MG63 (cell line): ENCODE data around the gene PPM1M. TPM values are rescaled to one million over a fixed set of nuclear protein-coding genes. Genes with fewer than 3 reads are reported as not detected.
"Not testable (repeated sequence)": the region's sequence is repeated elsewhere in the genome, so short reads cannot be mapped to it uniquely, and the experiment has no call there.

Source experiments
- DNase-seq: peaks from one replicate; pipeline ENCODE4 v3.0.0-alpha.2; 2020
- H3K27me3 ChIP-seq: fragments of 250-450 bp; sonication (Bioruptor Pico); 2 replicates; pipeline ENCODE4 v1.5.1; 2020; ENCODE audit warnings: mild to moderate bottlenecking, moderate library complexity
- H3K36me3 ChIP-seq: fragments of 250-450 bp; sonication (Bioruptor Pico); 2 replicates; pipeline ENCODE4 v1.5.1; 2020; ENCODE audit warnings: mild to moderate bottlenecking, moderate library complexity
- H3K4me3 ChIP-seq: fragments of 250-450 bp; sonication (Bioruptor Pico); 2 replicates; pipeline ENCODE4 v1.5.1; 2020; ENCODE audit warnings: mild to moderate bottlenecking, moderate library complexity
- H3K9me3 ChIP-seq: fragments of 250-450 bp; sonication (Bioruptor Pico); 2 replicates; pipeline ENCODE4 v1.5.1; 2020; ENCODE audit warnings: mild to moderate bottlenecking, moderate library complexity
- total RNA-seq: library from RNA; depleted of rRNA; stranded (reverse); fragments of >200 nt; shearing (Covaris generic); gene quantifications from 2 replicates; pipeline ENCODE4 v1.2.3, GENCODE V29; 2014; ENCODE audit warnings: low replicate concordance

The PPM1M gene
- total RNA-seq, 1 experiment from 2014 or later, result 16.2 TPM

- Histone ChIP-seq H3K27me3 (no peaks in the 10 kb centered on the region), H3K9me3 (no peaks in the 10 kb centered on the region), H3K4me3 (no peak overlapping the region), H3K36me3 (peaks cover 41% of the 10 kb centered on the region)
- no peak for DNase-seq
These were observed 27.3 kb downstream of the PPM1M start for GRCh38 chr3:52272831-52273230.

GRCh38 chr3:52274781-52275180, 29.2 kb downstream of the PPM1M start:
- not testable (repeated sequence) for H3K9me3 ChIP-seq, DNase-seq, H3K4me3 ChIP-seq, H3K27me3 ChIP-seq
- peaks cover 29% of the 10 kb centered on the region for H3K36me3 ChIP-seq

GRCh38 chr3:52277071-52277964, 31.8 kb downstream of the PPM1M start:
- Histone ChIP-seq H3K27me3 (no peaks in the 10 kb centered on the region), H3K36me3 (peaks cover 17% of the 10 kb centered on the region), H3K4me3 (peak overlapping the region; percentile 83), H3K9me3 (no peaks in the 10 kb centered on the region)
- DNase-seq, result peak; percentile 79

- Histone ChIP-seq H3K27me3 (no peaks in the 10 kb centered on the region), H3K4me3 (peak overlapping the region; percentile 83), H3K9me3 (no peaks in the 10 kb centered on the region), H3K36me3 (peaks cover 12% of the 10 kb centered on the region)
- DNase-seq, result peak; percentile 34
These were observed 32.5 kb downstream of the PPM1M start for GRCh38 chr3:52277972-52278509.

GRCh38 chr3:52278510-52279069, 33.0 kb downstream of the PPM1M start, which contains the start of gene WDR82:
Gene WDR82 (minus strand): TSS chr3:52278649. CDS start chr3:52278361, 288 bp downstream.
- Histone ChIP-seq H3K36me3 (peaks cover 9% of the 10 kb centered on the region), H3K9me3 (no peaks in the 10 kb centered on the region), H3K4me3 (peak within 1 kb of the TSS; percentile 83), H3K27me3 (no peaks in the 10 kb centered on the region)
- peak; percentile 95 for DNase-seq

- peak overlapping the region; percentile 83 for H3K4me3 ChIP-seq
These were observed 34.0 kb downstream of the PPM1M start for GRCh38 chr3:52279596-52279995.

GRCh38 chr3:52280050-52280461, 34.5 kb downstream of the PPM1M start:
- Histone ChIP-seq H3K4me3 (peak overlapping the region; percentile 83), H3K9me3 (no peaks in the 10 kb centered on the region), H3K27me3 (no peaks in the 10 kb centered on the region), H3K36me3 (no peaks in the 10 kb centered on the region; the same call in 1 of the 2 replicates)
- DNase-seq, result no peak

More at GRCh38 chr3:52279596-52279995, 34.0 kb downstream of the PPM1M start:
- Histone ChIP-seq H3K9me3 (no peaks in the 10 kb centered on the region), H3K27me3 (no peaks in the 10 kb centered on the region), H3K36me3 (peaks cover under 1% of the 10 kb centered on the region)
- DNase-seq, result no peak

GRCh38 chr3:52281981-52282801, 36.6 kb downstream of the PPM1M start:
- peak; percentile 43 for DNase-seq
- Histone ChIP-seq H3K9me3 (no peaks in the 10 kb centered on the region), H3K36me3 (no peaks in the 10 kb centered on the region), H3K4me3 (no peak overlapping the region), H3K27me3 (no peaks in the 10 kb centered on the region)

- Histone ChIP-seq H3K9me3 (no peaks in the 10 kb centered on the region), H3K27me3 (no peaks in the 10 kb centered on the region), H3K4me3 (no peak overlapping the region), H3K36me3 (no peaks in the 10 kb centered on the region; the same call in 1 of the 2 replicates)
- no peak for DNase-seq
These were observed 37.7 kb downstream of the PPM1M start for GRCh38 chr3:52283306-52283705.

GRCh38 chr3:52284051-52284450, 38.5 kb downstream of the PPM1M start:
- not testable (repeated sequence) for H3K36me3 ChIP-seq, H3K4me3 ChIP-seq, H3K9me3 ChIP-seq, H3K27me3 ChIP-seq, DNase-seq

GRCh38 chr3:52286777-52287110, 41.2 kb downstream of the PPM1M start:
- peak overlapping the region; percentile 98 for H3K4me3 ChIP-seq
- no peaks in the 10 kb centered on the region; the same call in 1 of the 2 replicates for H3K36me3 ChIP-seq
- DNase-seq, result no peak
- no peaks in the 10 kb centered on the region for H3K27me3 ChIP-seq
- H3K9me3 ChIP-seq, result no peaks in the 10 kb centered on the region

- no peaks in the 10 kb centered on the region for H3K27me3 ChIP-seq
- no peak for DNase-seq
- H3K36me3 ChIP-seq, result no peaks in the 10 kb centered on the region; the same call in 1 of the 2 replicates
- H3K9me3 ChIP-seq, result no peaks in the 10 kb centered on the region
- peak overlapping the region; percentile 98 for H3K4me3 ChIP-seq
These were observed 43.1 kb downstream of the PPM1M start for GRCh38 chr3:52288674-52289073.

- no peaks in the 10 kb centered on the region for H3K9me3 ChIP-seq
- DNase-seq, result no peak
- H3K36me3 ChIP-seq, result no peaks in the 10 kb centered on the region; the same call in 1 of the 2 replicates
- H3K27me3 ChIP-seq, result no peaks in the 10 kb centered on the region
- H3K4me3 ChIP-seq, result no peak overlapping the region
These were observed 43.8 kb downstream of the PPM1M start for GRCh38 chr3:52289338-52289746.

GRCh38 chr3:52289747-52290595, 44.4 kb downstream of the PPM1M start:
- Histone ChIP-seq H3K4me3 (no peak overlapping the region), H3K9me3 (no peaks in the 10 kb centered on the region), H3K36me3 (no peaks in the 10 kb centered on the region; the same call in 1 of the 2 replicates), H3K27me3 (no peaks in the 10 kb centered on the region)
- DNase-seq, result no peak

GRCh38 chr3:52290596-52291507, 45.3 kb downstream of the PPM1M start:
- DNase-seq, result no peak
- Histone ChIP-seq H3K9me3 (no peaks in the 10 kb centered on the region), H3K27me3 (no peaks in the 10 kb centered on the region), H3K4me3 (no peak overlapping the region), H3K36me3 (no peaks in the 10 kb centered on the region; the same call in 1 of the 2 replicates)
